Endothelial cell of umbilical vein (primary cell): ENCODE results near the gene PLPPR2. TPM values are rescaled to one million over a fixed set of nuclear protein-coding genes. Genes with fewer than 3 reads are reported as not detected.
A peak's percentile ranks its signal among the peaks of the same experiment; 100 is the strongest.
"Not testable (repeated sequence)": the region's sequence is repeated elsewhere in the genome, so short reads cannot be mapped to it uniquely, and the experiment has no call there.

ENCODE experiments used
- BruUV-seq: library from RNA; stranded (reverse); fragments of 400-500 nt; replicated peaks from 2 replicates; lab custom pipeline; 2021; lab: Mats Ljungman, UMichigan
- CTCF ChIA-PET: fragments of 300-600, 350-600 bp; sonication (Branson Sonifier 250); formaldehyde crosslinking; loops from one replicate; lab custom pipeline; 2021; ENCODE audit warnings: antibody characterized with exemption, inconsistent platforms; lab: Charles Lee
- POLR2A ChIA-PET: fragments of 300-600, 350-600 bp; sonication (Branson Sonifier 250); formaldehyde crosslinking; loops from one replicate; lab custom pipeline; 2021; ENCODE audit warnings: antibody characterized with exemption, inconsistent platforms; lab: Charles Lee
- DNase-seq: peaks from one replicate; pipeline ENCODE4 v3.0.0-alpha.2; 2011; ENCODE audit warnings: low read depth, low spot score
- FAIRE-seq: peaks from 2 replicates; lab custom pipeline; 2011; peaks lifted over from hg19 to GRCh38; lab: Jason Lieb, UNC
- H2AFZ ChIP-seq: 2 replicates; pipeline ENCODE4 v1.6.0; 2012; ENCODE audit warnings: low read depth, low read length, control low read depth, inconsistent platforms
- H3K27ac ChIP-seq: 2 replicates; pipeline ENCODE4 v1.5.1; 2011; ENCODE audit warnings: low read depth, mild to moderate bottlenecking, control low read depth, low read length, moderate library complexity; ENCODE audit not compliant: insufficient read depth
- H3K27me3 ChIP-seq, 2 experiments: 2 replicates each; pipeline versions ENCODE4 v1.6.0 to v1.6.1; 2011; ENCODE audit warnings: low read length in 2 of 2, mixed read lengths in 1 of 2; ENCODE audit not compliant: control insufficient read depth in 2 of 2, insufficient read depth in 2 of 2
- H3K36me3 ChIP-seq, 2 experiments: 2 replicates in 1 of 2; 3 replicates in 1 of 2; pipeline ENCODE4 v1.5.1; 2011; ENCODE audit warnings: low read length in 2 of 2, mild to moderate bottlenecking in 1 of 2, moderate library complexity in 1 of 2; ENCODE audit not compliant: control insufficient read depth in 2 of 2, insufficient read depth in 2 of 2; ENCODE audit errors: extremely low read depth in 1 of 2
- H3K4me1 ChIP-seq: 3 replicates; pipeline ENCODE4 v1.5.1; 2011; ENCODE audit warnings: mild to moderate bottlenecking, low read length; ENCODE audit not compliant: control insufficient read depth, insufficient read depth; ENCODE audit errors: extremely low read depth
- H3K4me2 ChIP-seq: 2 replicates; pipeline ENCODE4 v1.6.1; 2011; ENCODE audit warnings: low read length, control low read depth, mixed read lengths; ENCODE audit not compliant: insufficient read depth
- H3K4me3 ChIP-seq, 3 experiments: fragments of 200-600 bp in 1 of 3; sonication (generic), shearing (Covaris generic) in 1 of 3; replicated peaks in 1 of 3; 2 replicates each; pipeline ENCODE4 v1.5.1; 2011 to 2016; ENCODE audit warnings: control low read depth in 3 of 3, low read length in 3 of 3, mild to moderate bottlenecking in 2 of 3, inconsistent platforms in 1 of 3, low read depth in 1 of 3, moderate library complexity in 1 of 3; ENCODE audit not compliant: insufficient read depth in 1 of 3
- H3K79me2 ChIP-seq: 2 replicates; pipeline ENCODE4 v1.6.0; 2012; ENCODE audit warnings: low read length, inconsistent platforms; ENCODE audit not compliant: control insufficient read depth, insufficient read depth
- H3K9ac ChIP-seq: replicated peaks from 2 replicates; pipeline ENCODE3; 2011; ENCODE audit warnings: low read length, control low read depth; ENCODE audit not compliant: insufficient read depth; ENCODE audit errors: extremely low read depth
- H3K9me1 ChIP-seq: replicated peaks from 3 replicates; pipeline ENCODE4 v1.6.0; 2011; ENCODE audit warnings: mild to moderate bottlenecking, low read length; ENCODE audit not compliant: control insufficient read depth, insufficient read depth; ENCODE audit errors: extremely low read depth
- H3K9me3 ChIP-seq: replicated peaks from 2 replicates; pipeline ENCODE4 v1.5.1; 2012; ENCODE audit warnings: low read length, inconsistent platforms; ENCODE audit not compliant: control insufficient read depth, insufficient read depth
- H4K20me1 ChIP-seq: replicated peaks from 2 replicates; pipeline ENCODE3; 2011; ENCODE audit warnings: mild to moderate bottlenecking, low read length; ENCODE audit not compliant: control insufficient read depth, insufficient read depth; ENCODE audit errors: extremely low read depth
- EZH2 ChIP-seq: IDR thresholded peaks from 2 replicates; pipeline ENCODE4 v1.6.1; 2012; ENCODE audit warnings: borderline replicate concordance, low read depth, mild to moderate bottlenecking, moderate library complexity, low read length, inconsistent platforms; ENCODE audit not compliant: severe bottlenecking
- FOS ChIP-seq: IDR thresholded peaks from 2 replicates; pipeline ENCODE4 v1.6.1; 2011; ENCODE audit warnings: mild to moderate bottlenecking, low read length, moderate library complexity, borderline replicate concordance; ENCODE audit not compliant: insufficient read depth
- GATA2 ChIP-seq: IDR thresholded peaks from 2 replicates; pipeline ENCODE4 v1.7.0; 2011; ENCODE audit warnings: low read depth, mild to moderate bottlenecking, moderate library complexity, mixed read lengths, low read length; ENCODE audit not compliant: insufficient read length, insufficient read depth
- JUN ChIP-seq: IDR thresholded peaks from 2 replicates; pipeline ENCODE4 v1.6.1; 2011; ENCODE audit warnings: borderline replicate concordance, low read depth; ENCODE audit not compliant: insufficient read length, insufficient read depth
- MYC ChIP-seq: IDR thresholded peaks from one replicate; pipeline ENCODE4 v1.6.1; 2011; ENCODE audit warnings: mild to moderate bottlenecking, low read depth, low read length
- POLR2A ChIP-seq: IDR thresholded peaks from 2 replicates; pipeline ENCODE4 v1.6.1; 2012; ENCODE audit warnings: low read depth, mild to moderate bottlenecking, control low read depth, low read length
- POLR2AphosphoS5 ChIP-seq: IDR thresholded peaks from 2 replicates; pipeline ENCODE4 v1.6.1; 2012; ENCODE audit warnings: low read depth, mild to moderate bottlenecking, control low read depth, low read length, moderate library complexity; ENCODE audit not compliant: insufficient read depth
- dilution Hi-C: fragments of 300-500 bp; cut with MboI; formaldehyde crosslinking; loops from one replicate; pipeline ENCODE4 v1.15.0; 2019; ENCODE audit warnings: low sequenced_read_pairs; ENCODE audit not compliant: extremely low pct_ligation_motif_present
- intact Hi-C: fragments of 100-400 bp; cut with micrococcal nuclease; formaldehyde crosslinking; loops from one replicate; pipeline ENCODE4 v1.10.0; 2022
- polyA plus RNA-seq, 4 experiments: library from polyadenylated mRNA; depleted of rRNA in 3 of 4; stranded (reverse) in 3 of 4; unstranded in 1 of 4; fragments of >200 nt; gene quantifications; 2 replicates each; pipeline versions ENCODE4 v1.2.1 to v1.2.3, GENCODE V29; 2011 to 2012; ENCODE audit warnings: missing spikeins in 1 of 4
- total RNA-seq: library from RNA; stranded (reverse); gene quantifications from 2 replicates; pipeline ENCODE4 v1.2.3, GENCODE V29; 2021
- TF ChIP-seq, protein P1 (sequence below): IDR thresholded peaks from 2 replicates; pipeline ENCODE4 v1.6.1; 2011; ENCODE audit not compliant: insufficient read depth, insufficient read length
- TF ChIP-seq, protein P2 (sequence below), 2 donors: IDR thresholded peaks; 1 replicate in 1 of 2; 2 replicates in 1 of 2; pipeline ENCODE4 v1.5.1; 2011; ENCODE audit warnings: low read length in 2 of 2, mild to moderate bottlenecking in 2 of 2, moderate library complexity in 2 of 2, control low read depth in 1 of 2, inconsistent platforms in 1 of 2, low read depth in 1 of 2; ENCODE audit not compliant: insufficient read depth in 1 of 2; ENCODE audit errors: extremely low read depth in 1 of 2

Gene PLPPR2
- total and polyA plus RNA-seq, 2 donors (not counting 3 experiments of a cell fraction or from before 2014, with no cell fraction given): 23.7 to 28.7 TPM

DNA sequence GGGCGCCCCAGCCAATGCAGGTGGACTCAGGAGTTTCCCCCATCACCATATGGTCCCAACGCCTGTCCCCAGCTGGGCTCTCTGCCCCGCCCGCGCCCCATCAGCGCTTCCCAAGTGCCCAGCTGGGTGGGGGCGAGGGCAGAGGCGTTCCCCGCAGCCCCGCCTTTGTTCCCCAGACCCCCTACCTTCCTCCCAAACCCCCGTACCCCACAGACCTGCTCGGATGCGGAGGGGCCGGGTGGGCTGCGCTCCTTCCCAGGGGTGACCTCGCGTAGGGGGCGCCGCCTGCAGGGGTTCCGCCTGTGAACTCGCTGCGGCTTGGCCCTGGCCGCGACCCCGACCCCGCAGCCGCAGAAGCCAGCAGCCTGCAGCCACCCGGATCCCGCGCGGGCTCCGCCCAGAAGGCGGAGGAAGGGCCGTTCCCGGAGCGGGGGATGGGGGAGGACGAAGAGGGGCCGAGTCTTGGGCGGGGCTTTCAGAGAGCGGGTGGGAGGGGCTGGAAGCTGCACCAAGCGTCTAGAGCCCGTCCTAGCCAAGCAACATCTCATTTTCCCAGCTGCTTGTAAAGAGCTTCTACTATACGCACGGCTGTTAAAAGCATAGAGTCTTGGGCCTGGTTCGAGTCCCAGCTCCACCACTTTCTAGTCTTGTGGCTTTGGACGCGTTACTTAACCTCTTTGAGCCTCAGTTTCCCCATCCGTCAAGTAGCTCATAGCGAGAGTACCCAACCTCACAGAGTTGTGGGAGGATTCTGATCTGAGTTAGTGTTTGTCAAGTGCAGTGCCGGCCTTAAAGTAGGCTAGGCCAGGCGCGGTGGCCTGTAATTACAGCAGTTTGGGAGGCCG is 15.8 kb upstream of the PLPPR2 start, which contains the start of gene RAB3D:
Gene RAB3D (minus strand): TSS at position 404 of the 845 bp plus-strand sequence. CDS start 2,258 bp downstream, outside the sequence.
- peak within 1 kb of the TSS; percentile 83 for H3K4me2 ChIP-seq
- no peaks in the 10 kb centered on the region for H3K79me2 ChIP-seq
- peaks cover 16% of the 10 kb centered on the region for H3K4me1 ChIP-seq
- TF ChIP-seq, protein P1, sequence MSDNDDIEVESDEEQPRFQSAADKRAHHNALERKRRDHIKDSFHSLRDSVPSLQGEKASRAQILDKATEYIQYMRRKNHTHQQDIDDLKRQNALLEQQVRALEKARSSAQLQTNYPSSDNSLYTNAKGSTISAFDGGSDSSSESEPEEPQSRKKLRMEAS: no peak
- TF ChIP-seq POLR2AphosphoS5 (peak; percentile 52), GATA2 (no peak), EZH2 (no peak), POLR2A (peak; percentile 54), FOS (no peak), JUN (no peak), MYC (no peak)
- TF ChIP-seq, protein P2, sequence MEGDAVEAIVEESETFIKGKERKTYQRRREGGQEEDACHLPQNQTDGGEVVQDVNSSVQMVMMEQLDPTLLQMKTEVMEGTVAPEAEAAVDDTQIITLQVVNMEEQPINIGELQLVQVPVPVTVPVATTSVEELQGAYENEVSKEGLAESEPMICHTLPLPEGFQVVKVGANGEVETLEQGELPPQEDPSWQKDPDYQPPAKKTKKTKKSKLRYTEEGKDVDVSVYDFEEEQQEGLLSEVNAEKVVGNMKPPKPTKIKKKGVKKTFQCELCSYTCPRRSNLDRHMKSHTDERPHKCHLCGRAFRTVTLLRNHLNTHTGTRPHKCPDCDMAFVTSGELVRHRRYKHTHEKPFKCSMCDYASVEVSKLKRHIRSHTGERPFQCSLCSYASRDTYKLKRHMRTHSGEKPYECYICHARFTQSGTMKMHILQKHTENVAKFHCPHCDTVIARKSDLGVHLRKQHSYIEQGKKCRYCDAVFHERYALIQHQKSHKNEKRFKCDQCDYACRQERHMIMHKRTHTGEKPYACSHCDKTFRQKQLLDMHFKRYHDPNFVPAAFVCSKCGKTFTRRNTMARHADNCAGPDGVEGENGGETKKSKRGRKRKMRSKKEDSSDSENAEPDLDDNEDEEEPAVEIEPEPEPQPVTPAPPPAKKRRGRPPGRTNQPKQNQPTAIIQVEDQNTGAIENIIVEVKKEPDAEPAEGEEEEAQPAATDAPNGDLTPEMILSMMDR (IDR thresholded peaks at IDR 0.05; ENCODE audit: extremely low read depth in 1 of 2, insufficient read depth in 1 of 2, low read depth in 1 of 2, low read length in 2 of 2): no peak
- peak; percentile 96 for FAIRE-seq
- no TSS peak for BruUV-seq
- no peaks in the 10 kb centered on the region for H3K27me3 ChIP-seq
- peak; percentile 88 for DNase-seq
- dilution Hi-C loops (no loop called here), intact Hi-C loops (loop anchor here (1.0 to 2.0 kb wide), 2 partner anchors 35 to 45 kb away; partner anchors contain the start of gene SWSAP1)
- peaks cover 0 to 14% of the 10 kb centered on the region in 2 experiments for H3K36me3 ChIP-seq
- H3K27ac ChIP-seq: no peak within 1 kb of the TSS
- peak within 1 kb of the TSS; percentile 95 for H2AFZ ChIP-seq
- peak within 1 kb of the TSS; percentile 43 to 91 (median 52) for H3K4me3 ChIP-seq
- CTCF ChIA-PET: interaction anchor here (0.9 to 2.2 kb wide), 7 partner anchors 8 to 45 kb away, joined by 3 to 23 read pairs (median 6); partner anchors contain the start of gene SWSAP1
- no peaks in the 10 kb centered on the region for H3K9me1 ChIP-seq
- POLR2A ChIA-PET: interaction anchor here (0.6 kb wide), 1 partner anchor 112 kb away, joined by 3 read pairs; no protein-coding TSS in a partner anchor
- H3K9me3 ChIP-seq: no peaks in the 10 kb centered on the region
- no peaks in the 10 kb centered on the region for H4K20me1 ChIP-seq
- H3K9ac ChIP-seq: peak within 1 kb of the TSS; percentile 30

DNA sequence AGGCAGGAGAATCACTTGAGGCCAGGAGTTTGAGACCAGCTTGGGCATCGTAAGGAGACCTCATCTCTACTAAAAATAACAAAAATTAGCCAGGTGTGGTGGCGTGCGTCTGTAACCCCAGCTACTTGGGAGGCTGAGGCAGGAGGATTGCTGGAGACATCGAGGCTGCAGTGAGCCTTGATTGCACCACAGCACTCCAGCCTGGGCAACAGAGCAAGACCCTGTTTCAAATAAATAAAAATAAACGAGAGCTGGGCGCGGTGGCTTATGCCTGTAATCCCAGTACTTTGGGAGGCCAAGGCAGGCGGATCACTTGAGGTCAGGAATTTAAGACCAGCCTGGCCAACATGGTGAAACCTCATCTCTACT is 15.1 kb upstream of the PLPPR2 start:
- CTCF ChIA-PET: interaction anchor here (0.9 to 2.2 kb wide), 7 partner anchors 9 to 45 kb away, joined by 3 to 23 read pairs (median 6); partner anchors contain the start of gene SWSAP1
- H3K9ac ChIP-seq, dilution Hi-C loops: not testable (repeated sequence)

More for the DNA sequence above, 15.1 kb upstream of the PLPPR2 start:
- H3K9me1 ChIP-seq, intact Hi-C loops, H2AFZ ChIP-seq, H3K4me2 ChIP-seq, H3K4me3 ChIP-seq, H3K27me3 ChIP-seq, H3K27ac ChIP-seq, H3K9me3 ChIP-seq, H4K20me1 ChIP-seq, DNase-seq, H3K79me2 ChIP-seq, BruUV-seq: not testable (repeated sequence)
- peaks cover 0 to 13% of the 10 kb centered on the region in 2 experiments for H3K36me3 ChIP-seq
- POLR2A ChIA-PET: interaction anchor here (0.6 kb wide), 1 partner anchor 112 kb away, joined by 3 read pairs; no protein-coding TSS in a partner anchor
- H3K4me1 ChIP-seq: peaks cover 17% of the 10 kb centered on the region
- peak; percentile 8 for FAIRE-seq
